ENCODE data around the gene MRPL52.

DNA sequence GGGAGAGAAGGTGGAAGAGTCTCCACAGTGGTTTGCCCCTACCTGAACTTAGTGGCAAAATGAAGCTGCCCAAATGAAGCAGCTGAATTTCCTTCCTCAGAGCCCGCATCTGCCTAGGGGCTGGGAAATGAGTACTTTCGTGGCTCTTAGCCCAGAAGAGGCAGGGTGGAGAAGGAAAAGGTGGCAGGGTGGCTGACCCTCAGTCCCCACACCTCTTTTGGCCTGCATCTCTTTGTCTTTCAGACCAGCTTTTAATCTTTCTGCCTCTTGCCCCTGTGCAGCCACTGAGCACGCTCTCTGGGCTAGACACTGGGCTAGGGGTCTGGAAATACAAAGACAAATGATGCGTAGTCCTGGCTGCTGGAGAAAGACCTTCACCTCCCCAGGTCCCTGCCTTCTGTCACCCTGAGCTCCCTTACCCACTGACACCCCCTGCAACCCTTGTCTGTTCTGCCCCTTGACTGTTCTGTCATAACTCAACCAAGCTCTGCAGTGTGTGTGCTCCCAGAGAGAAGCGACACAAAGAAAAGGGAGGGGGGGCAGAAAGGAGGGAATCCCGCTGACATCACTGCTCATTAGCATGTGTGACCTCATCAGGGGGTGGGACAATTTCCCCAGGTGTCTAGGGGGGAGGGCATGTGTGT is 53.0 kb downstream of the MRPL52 start:
- TF ChIP-seq POLR2A (IDR thresholded peaks at IDR 0.05; ENCODE audit: insufficient read depth in 1 of 2, low read depth in 2 of 2, low read length in 2 of 2), result no peak; a peak in 1 of 4 replicates
- TF ChIP-seq, protein P1, sequence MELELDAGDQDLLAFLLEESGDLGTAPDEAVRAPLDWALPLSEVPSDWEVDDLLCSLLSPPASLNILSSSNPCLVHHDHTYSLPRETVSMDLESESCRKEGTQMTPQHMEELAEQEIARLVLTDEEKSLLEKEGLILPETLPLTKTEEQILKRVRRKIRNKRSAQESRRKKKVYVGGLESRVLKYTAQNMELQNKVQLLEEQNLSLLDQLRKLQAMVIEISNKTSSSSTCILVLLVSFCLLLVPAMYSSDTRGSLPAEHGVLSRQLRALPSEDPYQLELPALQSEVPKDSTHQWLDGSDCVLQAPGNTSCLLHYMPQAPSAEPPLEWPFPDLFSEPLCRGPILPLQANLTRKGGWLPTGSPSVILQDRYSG (CRISPR knock-in tag; IDR thresholded peaks at IDR 0.05), result no peak
- no peak for TF ChIP-seq ZNF3 (CRISPR knock-in tag; IDR thresholded peaks at IDR 0.05)

All from HepG2 (cell line).